Activated naive CD8-positive, alpha-beta T cell (primary cell): ENCODE measurements around the gene PRPF31.
"Not testable (repeated sequence)": the region's sequence is repeated elsewhere in the genome, so short reads cannot be mapped to it uniquely, and the experiment has no call there.

Experiments
- H3K27ac Mint-ChIP-seq: one replicate; pipeline ENCODE4 v1.8.0; 2021; ENCODE audit warnings: mixed read lengths
- H3K27me3 Mint-ChIP-seq: one replicate; pipeline ENCODE4 v1.8.0; 2021; ENCODE audit warnings: mixed read lengths
- H3K36me3 Mint-ChIP-seq: one replicate; pipeline ENCODE4 v1.8.0; 2021; ENCODE audit warnings: mixed read lengths
- H3K4me1 Mint-ChIP-seq: one replicate; pipeline ENCODE4 v1.8.0; 2021; ENCODE audit warnings: low read depth, mixed read lengths
- H3K4me3 Mint-ChIP-seq: one replicate; pipeline ENCODE4 v1.8.0; 2021; ENCODE audit warnings: mild to moderate bottlenecking, mixed read lengths
- H3K9me3 Mint-ChIP-seq: one replicate; pipeline ENCODE4 v1.8.0; 2021; ENCODE audit warnings: low read depth, mixed read lengths

Gene PRPF31

GRCh38 chr19:54160854-54161253 is 45.3 kb downstream of the PRPF31 start:
- no peaks in the 10 kb centered on the region for H3K9me3 Mint-ChIP-seq
- H3K36me3 Mint-ChIP-seq: peaks cover 2% of the 10 kb centered on the region
- H3K4me3 Mint-ChIP-seq: peak overlapping the region; percentile 99
- H3K27me3 Mint-ChIP-seq: no peaks in the 10 kb centered on the region
- peaks cover 61% of the 10 kb centered on the region for H3K4me1 Mint-ChIP-seq
- peak overlapping the region; percentile 99 for H3K27ac Mint-ChIP-seq

GRCh38 chr19:54162241-54162805 is 46.8 kb downstream of the PRPF31 start:
- peak overlapping the region; percentile 89 for H3K4me3 Mint-ChIP-seq
- H3K9me3 Mint-ChIP-seq: no peaks in the 10 kb centered on the region
- H3K27me3 Mint-ChIP-seq: no peaks in the 10 kb centered on the region
- H3K27ac Mint-ChIP-seq: peak overlapping the region; percentile 55
- H3K4me1 Mint-ChIP-seq: peaks cover 52% of the 10 kb centered on the region
- H3K36me3 Mint-ChIP-seq: no peaks in the 10 kb centered on the region

DNA sequence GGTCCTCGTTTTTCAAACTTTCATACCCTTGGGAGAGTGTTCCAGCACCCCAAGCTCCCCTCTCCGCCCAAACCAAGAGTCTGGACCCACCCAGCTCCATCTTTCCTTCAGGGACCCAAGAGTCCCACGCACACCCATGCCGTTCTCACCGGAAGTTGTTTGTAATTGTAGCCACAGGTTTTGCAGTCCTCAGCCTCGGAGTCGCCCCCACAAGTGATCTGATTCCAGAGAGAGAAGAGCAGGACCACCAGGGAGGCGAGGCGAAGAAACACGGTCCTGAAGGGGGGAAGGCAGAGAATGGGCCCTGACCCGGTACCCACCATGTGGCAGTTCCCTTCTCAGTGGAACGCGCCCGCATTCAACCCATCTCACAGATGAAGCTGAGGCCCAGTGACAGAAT is 47.3 kb downstream of the PRPF31 start:
- H3K27me3 Mint-ChIP-seq: no peaks in the 10 kb centered on the region
- peaks cover 52% of the 10 kb centered on the region for H3K4me1 Mint-ChIP-seq
- H3K9me3 Mint-ChIP-seq: no peaks in the 10 kb centered on the region
- peak overlapping the region; percentile 89 for H3K4me3 Mint-ChIP-seq
- H3K27ac Mint-ChIP-seq: peak overlapping the region; percentile 66
- no peaks in the 10 kb centered on the region for H3K36me3 Mint-ChIP-seq

- peak overlapping the region; percentile 67 for H3K4me3 Mint-ChIP-seq
- no peaks in the 10 kb centered on the region for H3K36me3 Mint-ChIP-seq
- no peaks in the 10 kb centered on the region for H3K9me3 Mint-ChIP-seq
- peaks cover 44% of the 10 kb centered on the region for H3K4me1 Mint-ChIP-seq
- no peak overlapping the region for H3K27ac Mint-ChIP-seq
- no peaks in the 10 kb centered on the region for H3K27me3 Mint-ChIP-seq
Observed at GRCh38 chr19:54164369-54165068, 49.0 kb downstream of the PRPF31 start.

- Mint-ChIP-seq H3K27me3 (no peaks in the 10 kb centered on the region), H3K4me3 (no peak overlapping the region), H3K36me3 (no peaks in the 10 kb centered on the region), H3K4me1 (peaks cover 39% of the 10 kb centered on the region), H3K9me3 (no peaks in the 10 kb centered on the region), H3K27ac (no peak overlapping the region)
Observed at GRCh38 chr19:54165222-54165621, 49.7 kb downstream of the PRPF31 start.

- no peaks in the 10 kb centered on the region for H3K27me3 Mint-ChIP-seq
- no peak overlapping the region for H3K27ac Mint-ChIP-seq
- H3K4me1 Mint-ChIP-seq: peaks cover 17% of the 10 kb centered on the region
- H3K36me3 Mint-ChIP-seq: no peaks in the 10 kb centered on the region
- no peaks in the 10 kb centered on the region for H3K9me3 Mint-ChIP-seq
- H3K4me3 Mint-ChIP-seq: no peak overlapping the region
Observed at GRCh38 chr19:54168174-54168917, 52.8 kb downstream of the PRPF31 start.

DNA sequence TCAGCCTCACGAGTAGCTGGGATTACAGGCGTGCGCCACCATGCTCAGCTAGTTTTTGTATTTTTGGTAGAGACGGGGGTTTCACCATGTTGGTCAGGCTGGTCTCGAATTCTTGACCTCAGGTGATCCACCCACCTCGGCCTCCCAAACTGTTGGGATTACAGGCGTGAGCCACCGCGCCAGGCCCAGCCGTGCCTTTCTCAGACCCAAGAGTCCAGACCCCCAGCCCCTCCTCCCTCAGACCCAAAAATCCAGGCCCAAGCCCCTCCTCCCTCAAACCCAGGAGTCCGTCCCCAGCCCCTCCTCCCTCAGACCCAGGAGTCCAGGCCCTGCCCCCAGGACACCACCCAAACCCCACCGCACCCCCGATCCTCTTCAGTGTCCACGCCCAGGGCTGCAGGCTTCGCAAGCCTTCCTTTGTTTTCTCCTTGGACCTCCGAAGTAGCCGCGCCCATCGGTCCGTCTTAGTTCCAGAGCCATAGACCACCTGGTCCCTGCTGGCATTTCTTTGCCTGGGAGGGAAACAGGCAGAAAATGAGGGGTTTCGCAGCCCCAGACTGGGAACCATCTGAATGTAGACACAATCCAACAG is 53.7 kb downstream of the PRPF31 start:
- no peaks in the 10 kb centered on the region for H3K9me3 Mint-ChIP-seq
- H3K4me1 Mint-ChIP-seq: peaks cover 12% of the 10 kb centered on the region
- no peaks in the 10 kb centered on the region for H3K27me3 Mint-ChIP-seq
- H3K27ac Mint-ChIP-seq: no peak overlapping the region
- H3K4me3 Mint-ChIP-seq: no peak overlapping the region
- no peaks in the 10 kb centered on the region for H3K36me3 Mint-ChIP-seq

DNA sequence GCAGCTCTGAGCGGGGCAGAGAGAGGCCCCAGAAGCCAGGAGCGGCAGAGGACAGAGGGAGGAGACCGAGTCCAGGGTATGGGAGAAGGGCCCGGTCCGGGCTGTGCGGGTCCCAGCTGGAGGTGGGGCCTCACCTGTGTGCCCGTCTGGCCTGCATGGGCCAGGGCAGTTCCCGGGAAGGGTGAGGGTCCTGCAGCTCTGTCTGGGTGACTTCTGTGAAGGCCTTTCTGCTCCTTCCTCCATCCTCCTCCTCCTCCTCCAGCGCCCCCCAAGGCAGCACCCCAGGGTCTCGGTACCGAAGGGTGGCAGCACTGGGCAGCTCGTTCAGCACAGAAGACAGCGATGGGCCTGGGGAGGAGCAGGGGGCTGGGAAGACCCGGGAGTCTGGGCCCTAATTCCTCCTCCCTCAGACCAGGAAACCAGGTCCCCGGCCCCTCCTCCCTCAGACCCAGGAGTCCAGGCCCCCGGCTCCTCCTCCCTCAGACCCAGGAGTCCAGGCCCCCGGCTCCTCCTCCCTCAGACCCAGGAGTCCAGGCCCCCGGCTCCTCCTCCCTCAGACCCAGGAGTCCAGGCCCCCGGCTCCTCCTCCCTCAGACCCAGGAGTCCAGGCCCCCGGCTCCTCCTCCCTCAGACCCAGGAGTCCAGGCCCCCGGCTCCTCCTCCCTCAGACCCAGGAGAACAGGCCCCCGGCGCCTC is 56.3 kb downstream of the PRPF31 start:
- H3K36me3 Mint-ChIP-seq, H3K9me3 Mint-ChIP-seq, H3K4me1 Mint-ChIP-seq, H3K27ac Mint-ChIP-seq, H3K27me3 Mint-ChIP-seq, H3K4me3 Mint-ChIP-seq: not testable (repeated sequence)

GRCh38 chr19:54172471-54173358 is 57.2 kb downstream of the PRPF31 start, which contains the start of gene TMC4:
Gene TMC4, minus strand, starts transcription at chr19:54173160. Its CDS starts 43 bp downstream, at chr19:54173117.
- Mint-ChIP-seq H3K4me3 (no peak within 1 kb of the TSS), H3K9me3 (no peaks in the 10 kb centered on the region), H3K4me1 (peaks cover 6% of the 10 kb centered on the region)

GRCh38 chr19:54173359-54173699 is 57.8 kb downstream of the PRPF31 start:
- H3K9me3 Mint-ChIP-seq: no peaks in the 10 kb centered on the region
- H3K4me1 Mint-ChIP-seq: peaks cover 4% of the 10 kb centered on the region
- H3K4me3 Mint-ChIP-seq: no peak overlapping the region
- no peaks in the 10 kb centered on the region for H3K27me3 Mint-ChIP-seq
- H3K27ac Mint-ChIP-seq: no peak overlapping the region
- H3K36me3 Mint-ChIP-seq: peaks cover 3% of the 10 kb centered on the region

More at GRCh38 chr19:54172471-54173358, 57.2 kb downstream of the PRPF31 start, which contains the start of gene TMC4:
- H3K27me3 Mint-ChIP-seq: no peaks in the 10 kb centered on the region
- H3K27ac Mint-ChIP-seq: no peak within 1 kb of the TSS
- H3K36me3 Mint-ChIP-seq: no peaks in the 10 kb centered on the region

- Mint-ChIP-seq H3K4me1 (peaks cover 2% of the 10 kb centered on the region), H3K27me3 (no peaks in the 10 kb centered on the region), H3K27ac (no peak overlapping the region), H3K9me3 (no peaks in the 10 kb centered on the region), H3K4me3 (no peak overlapping the region), H3K36me3 (peaks cover 4% of the 10 kb centered on the region)
Observed at GRCh38 chr19:54173951-54174834, 58.6 kb downstream of the PRPF31 start.

DNA sequence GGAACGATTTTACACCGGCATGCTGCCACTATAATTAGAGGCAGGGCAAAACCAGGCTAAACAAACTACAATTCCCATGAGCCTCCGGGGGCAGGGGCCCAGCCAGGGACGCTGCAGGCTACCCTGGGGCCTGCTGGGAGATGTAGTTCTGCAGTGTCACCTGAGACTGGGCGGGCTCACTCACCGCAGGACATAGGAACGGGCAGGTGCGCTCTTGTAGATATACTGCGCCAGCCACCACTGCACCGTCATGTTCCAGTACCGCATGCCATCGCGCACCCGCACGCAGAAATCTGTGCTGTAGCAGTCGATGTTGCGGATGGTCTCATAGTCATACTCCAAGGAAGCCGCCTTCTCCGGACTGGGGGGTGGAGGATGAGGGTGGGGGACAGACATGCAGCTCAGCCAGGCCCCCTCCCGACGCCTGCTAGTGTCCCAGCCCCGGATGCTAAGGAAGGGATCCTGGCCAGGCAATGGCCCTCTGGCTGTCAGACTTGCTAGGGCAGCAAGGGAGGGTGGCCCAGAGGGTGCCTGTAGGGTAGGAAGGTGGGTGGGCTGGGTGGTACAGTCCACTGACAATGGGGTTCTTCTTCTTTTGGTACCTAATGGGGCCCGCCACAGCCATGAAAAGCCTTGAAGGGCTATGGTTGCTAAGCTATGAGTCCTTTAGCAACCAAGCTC is 63.2 kb downstream of the PRPF31 start:
- Mint-ChIP-seq H3K27me3 (no peaks in the 10 kb centered on the region), H3K4me1 (no peaks in the 10 kb centered on the region), H3K4me3 (no peak overlapping the region), H3K27ac (no peak overlapping the region), H3K36me3 (peaks cover 4% of the 10 kb centered on the region), H3K9me3 (no peaks in the 10 kb centered on the region)
